Measurements from ENCODE around the gene PAPOLA.

DNA sequence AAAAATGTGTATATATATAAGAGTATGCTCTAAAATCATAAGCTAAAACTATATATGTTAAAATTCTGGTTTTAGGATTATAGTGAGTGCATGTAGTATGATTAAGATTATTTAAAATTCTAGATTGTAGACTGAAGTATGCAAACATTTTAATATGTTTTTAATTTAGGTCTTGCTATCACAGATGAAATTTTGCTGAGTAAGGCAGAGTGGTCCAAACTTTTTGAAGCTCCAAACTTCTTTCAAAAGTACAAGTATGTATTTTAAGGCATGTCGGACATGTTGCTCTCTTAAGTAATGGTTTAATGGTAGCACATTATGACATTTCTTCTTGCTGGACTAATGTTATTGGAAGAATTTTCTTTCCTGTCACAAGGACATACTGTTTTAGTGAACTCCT is 34.6 kb downstream of the PAPOLA start:
- TF ChIP-seq, protein P1, sequence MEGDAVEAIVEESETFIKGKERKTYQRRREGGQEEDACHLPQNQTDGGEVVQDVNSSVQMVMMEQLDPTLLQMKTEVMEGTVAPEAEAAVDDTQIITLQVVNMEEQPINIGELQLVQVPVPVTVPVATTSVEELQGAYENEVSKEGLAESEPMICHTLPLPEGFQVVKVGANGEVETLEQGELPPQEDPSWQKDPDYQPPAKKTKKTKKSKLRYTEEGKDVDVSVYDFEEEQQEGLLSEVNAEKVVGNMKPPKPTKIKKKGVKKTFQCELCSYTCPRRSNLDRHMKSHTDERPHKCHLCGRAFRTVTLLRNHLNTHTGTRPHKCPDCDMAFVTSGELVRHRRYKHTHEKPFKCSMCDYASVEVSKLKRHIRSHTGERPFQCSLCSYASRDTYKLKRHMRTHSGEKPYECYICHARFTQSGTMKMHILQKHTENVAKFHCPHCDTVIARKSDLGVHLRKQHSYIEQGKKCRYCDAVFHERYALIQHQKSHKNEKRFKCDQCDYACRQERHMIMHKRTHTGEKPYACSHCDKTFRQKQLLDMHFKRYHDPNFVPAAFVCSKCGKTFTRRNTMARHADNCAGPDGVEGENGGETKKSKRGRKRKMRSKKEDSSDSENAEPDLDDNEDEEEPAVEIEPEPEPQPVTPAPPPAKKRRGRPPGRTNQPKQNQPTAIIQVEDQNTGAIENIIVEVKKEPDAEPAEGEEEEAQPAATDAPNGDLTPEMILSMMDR (IDR thresholded peaks at IDR 0.05) = no peak
- no peak for TF ChIP-seq POLR2A (IDR thresholded peaks at IDR 0.05)
